ENCODE results near the gene ARMH4. TPM values are rescaled to one million over a fixed set of nuclear protein-coding genes. Genes with fewer than 3 reads are reported as not detected.

ARMH4 gene
- total RNA-seq, 2 donors from 2014 or later, result 0.57 to 2.8 TPM

DNA sequence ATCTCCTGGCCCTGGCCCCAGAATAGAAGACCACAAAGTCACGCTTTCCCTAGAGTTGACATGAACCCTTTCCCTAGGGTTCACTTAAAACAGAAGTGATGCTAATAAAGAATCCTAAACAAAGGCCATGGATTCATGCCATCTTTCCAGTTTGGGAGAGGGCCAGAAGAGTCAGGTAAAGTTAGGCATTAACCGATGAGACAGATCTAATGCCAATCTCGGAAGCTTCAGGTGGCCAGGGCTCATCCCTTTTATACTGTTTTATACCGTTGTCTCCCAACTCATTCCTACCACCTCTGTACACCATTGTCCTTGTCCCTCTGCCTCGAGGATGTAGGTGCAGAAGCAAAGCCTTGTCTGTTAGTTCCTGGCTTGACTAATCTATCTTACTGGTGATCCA lies 25.1 kb upstream of the ARMH4 start:
- no peak for TF ChIP-seq CTCF (IDR thresholded peaks at IDR 0.05)
- Histone ChIP-seq H3K27me3 (no peaks in the 10 kb centered on the region), H3K9me3 (no peaks in the 10 kb centered on the region), H3K9ac (ENCODE audit: low read depth in 2 of 2, low read length in 2 of 2) (no peak overlapping the region), H3K4me3 (no peak overlapping the region), H3K27ac (no peak overlapping the region), H3K4me1 (no peaks in the 10 kb centered on the region), H3K36me3 (no peaks in the 10 kb centered on the region)
- no peak for DNase-seq
- intact Hi-C loops (cut with DNase I), result no loop called here

DNA sequence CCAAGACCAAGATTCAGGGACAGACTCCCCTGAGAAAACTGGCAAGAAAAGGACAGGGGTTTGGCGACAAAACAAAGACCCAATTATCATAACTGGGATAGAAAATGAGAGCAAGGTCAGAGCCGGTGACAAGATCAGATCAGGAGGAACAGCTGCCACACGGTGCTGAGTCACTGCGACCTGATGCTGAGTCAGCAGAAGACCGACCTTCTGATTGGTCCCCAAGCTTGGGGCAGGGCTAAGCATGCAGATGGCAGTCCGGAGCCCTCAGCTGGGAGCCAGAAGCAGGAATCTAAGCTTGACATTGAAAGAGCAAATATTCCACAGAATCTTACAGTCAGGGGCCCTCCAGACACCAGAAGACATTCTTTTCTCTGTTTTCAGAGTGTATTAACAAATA lies 19.1 kb upstream of the ARMH4 start:
- intact Hi-C loops (cut with DNase I), result no loop called here
- Histone ChIP-seq H3K4me3 (no peak overlapping the region), H3K9me3 (no peaks in the 10 kb centered on the region), H3K27ac (no peak overlapping the region), H3K36me3 (no peaks in the 10 kb centered on the region), H3K4me1 (no peaks in the 10 kb centered on the region), H3K27me3 (no peaks in the 10 kb centered on the region), H3K9ac (ENCODE audit: low read depth in 2 of 2, low read length in 2 of 2) (no peak overlapping the region)
- no peak for TF ChIP-seq CTCF (IDR thresholded peaks at IDR 0.05)
- peak; percentile 69 for DNase-seq

- H3K36me3 ChIP-seq, result no peaks in the 10 kb centered on the region
- no peak overlapping the region for H3K4me3 ChIP-seq
- H3K9me3 ChIP-seq, result no peaks in the 10 kb centered on the region
- no peak for TF ChIP-seq CTCF (IDR thresholded peaks at IDR 0.05)
- H3K27me3 ChIP-seq, result no peaks in the 10 kb centered on the region
- H3K4me1 ChIP-seq, result no peaks in the 10 kb centered on the region
- intact Hi-C loops (cut with DNase I), result loop anchor here (2.0 kb wide), 1 partner anchor 59 kb away; no protein-coding TSS in a partner anchor
- H3K9ac ChIP-seq (ENCODE audit: low read depth in 2 of 2, low read length in 2 of 2), result no peak overlapping the region
- DNase-seq, result no peak
- H3K27ac ChIP-seq, result no peak overlapping the region
Measured at GRCh38 chr14:58167891-58168290, 15.9 kb upstream of the ARMH4 start.

DNA sequence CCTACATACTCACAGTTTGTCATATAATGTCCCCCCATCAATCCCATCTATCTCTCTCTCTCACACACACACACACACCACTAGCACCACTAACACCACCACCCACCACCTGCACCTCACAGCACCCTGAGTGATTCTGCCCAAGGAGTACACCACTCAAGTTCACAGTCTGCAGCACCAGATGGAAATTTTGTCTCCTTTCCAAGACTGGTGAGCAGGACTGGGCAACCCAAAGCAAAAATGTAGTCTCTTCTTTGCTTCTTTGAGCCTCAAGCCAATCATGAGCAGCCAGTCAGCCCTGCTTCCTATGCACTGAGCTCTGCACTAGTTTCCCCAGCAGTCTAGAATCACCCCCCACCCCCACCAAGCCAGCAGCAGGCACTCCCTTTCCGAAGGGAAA lies 15.0 kb upstream of the ARMH4 start:
- H3K27ac ChIP-seq, result no peak overlapping the region
- no peaks in the 10 kb centered on the region for H3K4me1 ChIP-seq
- DNase-seq, result no peak
- no peak for TF ChIP-seq CTCF (IDR thresholded peaks at IDR 0.05)
- intact Hi-C loops (cut with DNase I), result loop anchor here (2.0 kb wide), 1 partner anchor 58 kb away; no protein-coding TSS in a partner anchor
- no peaks in the 10 kb centered on the region for H3K36me3 ChIP-seq
- H3K4me3 ChIP-seq, result no peak overlapping the region
- no peaks in the 10 kb centered on the region for H3K9me3 ChIP-seq
- no peaks in the 10 kb centered on the region for H3K27me3 ChIP-seq
- H3K9ac ChIP-seq (ENCODE audit: low read depth in 2 of 2, low read length in 2 of 2), result no peak overlapping the region

DNA sequence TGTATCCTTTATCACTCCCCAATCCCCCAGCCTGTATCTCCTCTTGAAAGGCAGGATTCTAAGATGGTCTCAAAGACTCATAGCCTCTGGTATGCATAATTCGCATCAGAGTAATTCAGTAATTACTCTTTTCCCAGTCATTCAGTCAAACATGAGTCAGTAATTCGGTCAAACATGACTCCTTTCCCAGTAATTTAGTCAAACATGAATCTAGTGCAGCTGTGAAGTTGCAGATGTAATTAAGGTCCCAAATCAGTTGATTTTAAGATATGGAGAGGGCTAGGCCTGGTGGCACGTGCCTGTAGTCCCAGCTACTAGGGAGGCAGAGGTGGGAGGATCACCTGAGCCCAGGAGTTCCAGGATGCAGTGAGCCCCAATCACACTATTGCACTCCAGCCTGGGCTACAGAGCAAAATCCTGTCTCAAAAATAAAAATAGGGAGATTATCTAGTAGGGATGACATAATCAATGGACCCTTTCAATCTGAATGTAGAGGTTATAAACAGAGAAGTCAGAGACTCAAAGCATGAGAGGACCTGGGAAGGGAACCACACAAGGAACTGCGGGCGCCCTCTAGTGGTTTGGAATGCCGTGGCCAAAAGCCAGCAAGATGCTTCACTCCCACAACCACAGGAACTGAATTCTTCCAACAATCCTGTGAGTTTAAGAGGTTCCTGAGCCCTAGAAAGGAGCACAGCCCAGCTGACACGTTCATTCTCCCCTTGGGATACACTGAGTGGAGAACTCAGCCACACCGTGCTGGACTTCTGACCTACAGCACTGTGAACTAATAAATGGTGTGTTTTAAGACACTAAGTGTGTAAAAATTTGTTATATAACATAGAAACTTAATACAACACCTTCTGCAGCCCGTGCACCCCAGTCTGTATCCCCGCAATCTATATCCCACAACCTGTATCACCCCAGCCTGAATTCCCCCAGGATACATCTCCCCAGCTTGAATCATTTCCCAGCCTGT lies 14.3 kb upstream of the ARMH4 start:
- no peaks in the 10 kb centered on the region for H3K36me3 ChIP-seq
- no peaks in the 10 kb centered on the region for H3K4me1 ChIP-seq
- TF ChIP-seq CTCF (IDR thresholded peaks at IDR 0.05), result peak; percentile 80
- no peak overlapping the region for H3K4me3 ChIP-seq
- H3K9me3 ChIP-seq, result no peaks in the 10 kb centered on the region
- H3K27me3 ChIP-seq, result no peaks in the 10 kb centered on the region
- peak; percentile 82 for DNase-seq
- H3K9ac ChIP-seq (ENCODE audit: low read depth in 2 of 2, low read length in 2 of 2), result no peak overlapping the region
- no peak overlapping the region for H3K27ac ChIP-seq
- intact Hi-C loops (cut with DNase I), result loop anchor here (2.0 kb wide), 1 partner anchor 57 kb away; no protein-coding TSS in a partner anchor

Measured in colonic mucosa (tissue), 4 donors.